Erythroblast (primary cell): ENCODE measurements around the gene IDE.

ENCODE experiments used
- GATA1 ChIP-seq: IDR thresholded peaks from 2 replicates; pipeline ENCODE4 v1.6.1; 2011; ENCODE audit warnings: low read depth, mild to moderate bottlenecking, control low read depth, low read length, moderate library complexity
- POLR2A ChIP-seq: IDR thresholded peaks from 2 replicates; pipeline ENCODE4 v1.6.1; 2011; ENCODE audit warnings: mild to moderate bottlenecking, low read length

DNA sequence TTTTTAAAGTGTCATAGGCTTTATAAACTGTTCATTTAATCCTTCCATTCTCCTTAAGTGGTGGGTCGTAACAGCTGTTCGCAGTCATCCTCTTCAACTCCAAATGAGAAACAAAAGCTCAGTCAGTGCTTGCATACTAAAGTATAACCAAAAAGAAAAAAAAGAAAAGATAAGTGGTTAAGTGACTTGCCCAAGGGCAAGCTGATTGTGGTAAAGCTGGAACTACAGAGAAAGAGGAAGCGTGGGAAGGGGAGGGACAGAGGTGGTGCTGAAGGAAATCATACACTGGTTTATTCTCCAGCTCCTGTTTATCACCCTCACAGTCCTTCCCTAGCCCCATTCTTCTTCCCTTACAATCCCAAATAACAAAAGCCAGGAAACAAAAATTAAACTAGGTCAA is 29.6 kb downstream of the IDE start:
- TF ChIP-seq POLR2A (no peak), GATA1 (no peak)
